ENCODE data around the gene PGRMC2. TPM values are rescaled to one million over a fixed set of nuclear protein-coding genes. Genes with fewer than 3 reads are reported as not detected.

Gene PGRMC2
- polyA plus RNA-seq, 4 donors, result 112 to 147 (median 141) TPM

- no peak for DNase-seq (ENCODE audit: low read depth in 4 of 4, low spot score in 3 of 4)
These were observed 59.5 kb downstream of the PGRMC2 start for GRCh38 chr4:128227991-128228571.

GRCh38 chr4:128225148-128225547 is 62.5 kb downstream of the PGRMC2 start:
- no peak for DNase-seq (ENCODE audit: low read depth in 4 of 4, low spot score in 3 of 4)

GRCh38 chr4:128221586-128221985 is 66.0 kb downstream of the PGRMC2 start:
- DNase-seq (ENCODE audit: low read depth in 4 of 4, low spot score in 3 of 4), result no peak

- DNase-seq (ENCODE audit: low read depth in 4 of 4, low spot score in 3 of 4), result no peak
These were observed 67.1 kb downstream of the PGRMC2 start for GRCh38 chr4:128220286-128221235.

Other genes with a start within 250 kb of the PGRMC2 start
- 10 to 100 TPM; 20.9 to 25.9 (median 23.7) TPM for gene LARP1B, start 226.5 kb downstream of the PGRMC2 start, polyA plus RNA-seq (ENCODE audit: insufficient read length in 4 of 4)